Measurements from ENCODE around the gene APOC3. TPM values are rescaled to one million over a fixed set of nuclear protein-coding genes. Genes with fewer than 3 reads are reported as not detected.

The APOC3 gene
- total RNA-seq, 1 donor from 2014 or later, result not detected

DNA sequence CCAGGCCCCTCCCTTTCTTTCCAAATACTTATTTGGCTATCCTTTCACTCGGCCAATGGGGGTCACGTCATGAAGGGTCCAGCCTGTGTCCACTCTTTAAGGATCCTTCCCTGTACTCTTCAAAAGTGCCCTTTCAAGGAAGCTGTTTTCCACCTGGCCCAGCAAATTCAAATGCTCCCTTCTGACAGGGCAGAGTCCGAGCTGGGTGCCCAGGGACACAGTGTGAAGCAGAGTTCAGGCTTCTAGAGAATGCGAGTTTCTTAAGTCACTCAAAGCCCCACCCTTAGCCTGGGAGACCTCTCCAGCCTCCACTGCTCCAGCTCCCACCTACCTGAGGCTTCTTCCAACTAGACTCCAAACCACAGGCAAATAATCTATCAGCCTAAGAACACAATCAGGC is 13.2 kb downstream of the APOC3 start:
- H3K27ac Mint-ChIP-seq, result no peak overlapping the region
- H3K4me1 Mint-ChIP-seq, result peaks cover 4% of the 10 kb centered on the region
- peaks cover 32% of the 10 kb centered on the region for H3K36me3 Mint-ChIP-seq
- TF ChIP-seq, protein P1, sequence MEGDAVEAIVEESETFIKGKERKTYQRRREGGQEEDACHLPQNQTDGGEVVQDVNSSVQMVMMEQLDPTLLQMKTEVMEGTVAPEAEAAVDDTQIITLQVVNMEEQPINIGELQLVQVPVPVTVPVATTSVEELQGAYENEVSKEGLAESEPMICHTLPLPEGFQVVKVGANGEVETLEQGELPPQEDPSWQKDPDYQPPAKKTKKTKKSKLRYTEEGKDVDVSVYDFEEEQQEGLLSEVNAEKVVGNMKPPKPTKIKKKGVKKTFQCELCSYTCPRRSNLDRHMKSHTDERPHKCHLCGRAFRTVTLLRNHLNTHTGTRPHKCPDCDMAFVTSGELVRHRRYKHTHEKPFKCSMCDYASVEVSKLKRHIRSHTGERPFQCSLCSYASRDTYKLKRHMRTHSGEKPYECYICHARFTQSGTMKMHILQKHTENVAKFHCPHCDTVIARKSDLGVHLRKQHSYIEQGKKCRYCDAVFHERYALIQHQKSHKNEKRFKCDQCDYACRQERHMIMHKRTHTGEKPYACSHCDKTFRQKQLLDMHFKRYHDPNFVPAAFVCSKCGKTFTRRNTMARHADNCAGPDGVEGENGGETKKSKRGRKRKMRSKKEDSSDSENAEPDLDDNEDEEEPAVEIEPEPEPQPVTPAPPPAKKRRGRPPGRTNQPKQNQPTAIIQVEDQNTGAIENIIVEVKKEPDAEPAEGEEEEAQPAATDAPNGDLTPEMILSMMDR (IDR thresholded peaks at IDR 0.05; ENCODE audit: unreplicated experiment), result no peak
- H3K27me3 Mint-ChIP-seq (ENCODE audit: low read depth), result no peaks in the 10 kb centered on the region
- no peaks in the 10 kb centered on the region for H3K9me3 Mint-ChIP-seq
- DNase-seq (ENCODE audit: low spot score in 2 of 2, unreplicated experiment in 2 of 2), result no peak
- H3K4me3 Mint-ChIP-seq, result no peak overlapping the region

DNA sequence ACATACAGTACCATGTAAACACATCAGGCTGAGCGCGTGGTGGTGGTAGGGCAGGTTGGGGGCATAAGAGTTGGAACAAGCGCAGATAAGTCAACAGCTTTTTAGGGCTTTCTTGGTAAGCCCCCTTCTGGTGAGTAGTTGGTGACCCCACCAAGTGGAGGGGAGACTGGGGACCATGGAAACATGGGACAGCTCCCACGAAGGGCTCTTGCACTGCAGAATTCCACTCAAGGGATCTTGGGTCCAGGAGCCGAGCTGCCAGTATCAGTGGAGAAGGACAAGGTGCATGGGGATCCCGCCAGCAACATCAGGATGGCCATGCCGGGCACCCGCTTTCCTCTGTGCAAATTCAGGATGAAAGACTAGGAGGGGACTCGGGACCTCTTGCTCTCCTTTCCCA is 14.0 kb downstream of the APOC3 start:
- Mint-ChIP-seq H3K27ac (no peak overlapping the region), H3K27me3 (ENCODE audit: low read depth) (no peaks in the 10 kb centered on the region)

DNA sequence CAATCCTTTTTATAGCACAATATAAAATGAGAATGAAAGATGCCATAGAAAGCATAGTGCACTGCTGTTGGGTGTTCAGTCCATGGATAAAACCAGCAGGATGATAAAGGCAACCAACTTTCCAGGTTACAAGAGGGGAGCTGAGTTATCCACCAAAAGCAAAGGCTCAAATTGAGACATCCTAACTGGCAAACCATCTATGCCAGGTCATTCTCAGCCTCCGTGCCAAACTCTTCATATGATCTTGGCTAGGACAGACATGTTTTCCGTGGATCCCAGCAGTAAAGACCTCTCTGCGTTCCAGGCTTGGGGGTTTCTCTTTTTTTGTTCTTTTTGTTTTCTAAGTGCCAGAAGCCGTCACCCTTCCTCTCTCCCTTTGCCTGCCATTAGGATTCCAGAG is 15.0 kb downstream of the APOC3 start:
- peaks cover 32% of the 10 kb centered on the region for H3K36me3 Mint-ChIP-seq
- TF ChIP-seq, protein P1 (IDR thresholded peaks at IDR 0.05; ENCODE audit: unreplicated experiment), result no peak
- no peaks in the 10 kb centered on the region for H3K27me3 Mint-ChIP-seq (ENCODE audit: low read depth)
- no peaks in the 10 kb centered on the region for H3K4me1 Mint-ChIP-seq
- H3K27ac Mint-ChIP-seq, result no peak overlapping the region
- no peak overlapping the region for H3K4me3 Mint-ChIP-seq
- no peaks in the 10 kb centered on the region for H3K9me3 Mint-ChIP-seq
- DNase-seq (ENCODE audit: low spot score in 2 of 2, unreplicated experiment in 2 of 2), result no peak

More for the DNA sequence above, 14.0 kb downstream of the APOC3 start:
- Mint-ChIP-seq H3K9me3 (no peaks in the 10 kb centered on the region), H3K4me3 (no peak overlapping the region), H3K36me3 (peaks cover 32% of the 10 kb centered on the region), H3K4me1 (no peaks in the 10 kb centered on the region)
- DNase-seq (ENCODE audit: low spot score in 2 of 2, unreplicated experiment in 2 of 2), result no peak
- TF ChIP-seq, protein P1 (IDR thresholded peaks at IDR 0.05; ENCODE audit: unreplicated experiment), result no peak

DNA sequence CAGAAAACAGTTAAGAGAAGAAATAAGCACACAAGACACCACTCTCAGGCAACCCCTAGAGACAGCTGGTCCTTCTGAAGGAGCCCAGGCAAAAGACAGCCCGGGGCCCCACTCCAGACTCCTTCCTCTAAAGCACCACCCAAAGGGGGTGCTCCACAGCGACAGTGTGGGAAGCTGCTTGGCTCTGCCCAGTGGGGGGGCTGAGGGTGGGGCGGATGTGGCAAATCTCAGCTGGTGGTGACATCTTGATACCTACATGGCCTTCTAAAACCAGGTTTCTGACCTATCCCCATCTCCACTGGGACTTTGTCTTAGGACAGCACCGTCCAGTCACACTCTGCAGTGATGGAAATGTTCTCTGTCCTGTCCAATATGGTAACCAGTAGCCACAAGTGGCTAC is 17.9 kb downstream of the APOC3 start:
- no peak for DNase-seq (ENCODE audit: low spot score in 2 of 2, unreplicated experiment in 2 of 2)
- Mint-ChIP-seq H3K27ac (no peak overlapping the region), H3K4me1 (peaks cover 14% of the 10 kb centered on the region), H3K36me3 (peaks cover 37% of the 10 kb centered on the region), H3K4me3 (no peak overlapping the region), H3K9me3 (no peaks in the 10 kb centered on the region), H3K27me3 (ENCODE audit: low read depth) (no peaks in the 10 kb centered on the region)
- TF ChIP-seq, protein P1 (IDR thresholded peaks at IDR 0.05; ENCODE audit: unreplicated experiment), result no peak

DNA sequence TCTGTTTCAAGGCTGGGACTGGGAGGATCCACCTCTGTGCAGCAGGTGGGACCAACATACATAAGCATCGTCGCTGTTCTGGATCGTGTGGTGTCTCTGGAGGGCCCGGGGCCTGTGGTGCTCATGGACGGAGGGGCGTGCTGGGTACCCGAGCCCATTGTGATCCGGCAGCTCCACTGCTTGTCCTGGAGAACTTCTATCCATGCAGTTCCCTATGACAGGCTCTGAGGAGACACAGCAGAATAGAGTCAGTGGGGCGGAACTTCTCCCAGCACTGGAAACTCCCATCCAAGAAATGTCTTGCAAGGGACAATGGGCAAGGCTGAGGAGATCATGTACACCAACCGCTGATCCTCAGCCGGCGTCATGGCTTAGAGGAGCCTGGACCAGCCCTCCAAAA is 19.4 kb downstream of the APOC3 start:
- Mint-ChIP-seq H3K9me3 (no peaks in the 10 kb centered on the region), H3K4me3 (no peak overlapping the region), H3K4me1 (peaks cover 16% of the 10 kb centered on the region), H3K36me3 (peaks cover 32% of the 10 kb centered on the region), H3K27ac (no peak overlapping the region), H3K27me3 (ENCODE audit: low read depth) (no peaks in the 10 kb centered on the region)
- DNase-seq (ENCODE audit: low spot score in 2 of 2, unreplicated experiment in 2 of 2), result no peak
- TF ChIP-seq, protein P1 (IDR thresholded peaks at IDR 0.05; ENCODE audit: unreplicated experiment), result no peak

DNA sequence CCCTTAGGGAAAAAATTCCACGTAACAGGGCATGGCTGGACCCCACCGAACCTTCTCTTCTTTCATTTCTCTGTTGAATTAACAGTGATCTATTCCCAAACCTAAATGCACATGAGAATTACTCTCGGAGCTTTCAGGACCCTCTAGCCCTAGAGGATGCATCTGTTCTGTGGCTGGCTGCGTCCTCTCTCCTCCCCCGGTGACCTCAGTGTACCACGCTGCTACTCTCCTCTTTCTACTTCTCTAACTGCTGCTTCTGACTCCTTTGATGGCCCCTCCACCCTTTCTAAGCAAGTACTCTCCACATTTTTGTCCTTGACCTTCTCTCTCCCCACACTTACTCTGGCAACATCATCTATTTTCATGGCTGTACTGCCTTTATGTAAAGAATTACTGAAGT is 19.8 kb downstream of the APOC3 start:
- Mint-ChIP-seq H3K4me1 (peaks cover 16% of the 10 kb centered on the region), H3K9me3 (no peaks in the 10 kb centered on the region), H3K4me3 (no peak overlapping the region)

More for the DNA sequence above, 19.8 kb downstream of the APOC3 start:
- TF ChIP-seq, protein P1 (IDR thresholded peaks at IDR 0.05; ENCODE audit: unreplicated experiment), result no peak
- no peaks in the 10 kb centered on the region for H3K27me3 Mint-ChIP-seq (ENCODE audit: low read depth)
- H3K36me3 Mint-ChIP-seq, result peaks cover 35% of the 10 kb centered on the region
- DNase-seq (ENCODE audit: low spot score in 2 of 2, unreplicated experiment in 2 of 2), result no peak
- no peak overlapping the region for H3K27ac Mint-ChIP-seq

Data from mesothelial cell of epicardium (in vitro differentiated cells).